HepG2 (cell line): ENCODE data around the gene RBM11. TPM values are rescaled to one million over a fixed set of nuclear protein-coding genes. Genes with fewer than 3 reads are reported as not detected.

Experiments
- ATAC-seq: fragments of 200-7000 bp; cut with Tn5 transposase; 3 replicates; pipeline ENCODE4 v1.9.1; 2020; ENCODE audit warnings: mild to moderate bottlenecking, moderate library complexity
- BruUV-seq: library from RNA; stranded (reverse); fragments of 400-500 nt; replicated peaks from 2 replicates; lab custom pipeline; 2021; lab: Mats Ljungman, UMichigan
- CTCF ChIA-PET: fragments of 300-600 bp; formaldehyde crosslinking; extraction: SDS; loops from one replicate; lab custom pipeline; 2021; ENCODE audit warnings: low total read pairs, inconsistent platforms, low intra/inter-chr PET ratio; lab: Yijun Ruan, JAX
- POLR2A ChIA-PET: fragments of 350-600 bp; sonication (Branson Sonifier 250); formaldehyde crosslinking; loops from one replicate; lab custom pipeline; 2020; ENCODE audit warnings: antibody characterized with exemption, inconsistent platforms; lab: Yijun Ruan, JAX
- DNase-seq: peaks from one replicate; pipeline ENCODE4 v3.0.0-alpha.2; 2015; ENCODE audit warnings: low spot score
- FAIRE-seq: peaks from 3 replicates; lab custom pipeline; 2011; peaks lifted over from hg19 to GRCh38; lab: Jason Lieb, UNC
- H2AFZ ChIP-seq: one replicate; pipeline ENCODE4 v1.6.1; 2011; ENCODE audit warnings: low read length, inconsistent platforms
- H3K27ac ChIP-seq: fragments of 300-600 bp; 3 replicates; pipeline ENCODE4 v1.8.0; 2011; ENCODE audit warnings: mixed run types, mild to moderate bottlenecking, mixed read lengths, low read length, inconsistent platforms; ENCODE audit not compliant: insufficient read depth; ENCODE audit errors: extremely low read length
- H3K27me3 ChIP-seq, 2 experiments: fragments of 200-600 bp in 1 of 2; 2 replicates in 1 of 2; 3 replicates in 1 of 2; pipeline versions ENCODE4 v1.6.0 to v1.8.0; 2011; ENCODE audit warnings: low read length in 2 of 2, mild to moderate bottlenecking in 2 of 2, moderate library complexity in 2 of 2, inconsistent platforms in 1 of 2; ENCODE audit not compliant: insufficient read depth in 2 of 2, control insufficient read depth in 1 of 2
- H3K36me3 ChIP-seq, 2 experiments: fragments of 200-600 bp in 1 of 2; replicated peaks in 1 of 2; 2 replicates in 1 of 2; 3 replicates in 1 of 2; pipeline versions ENCODE4 v1.5.1 to v1.8.0; 2011; ENCODE audit warnings: low read length in 2 of 2, inconsistent platforms in 1 of 2; ENCODE audit not compliant: insufficient read depth in 2 of 2, control insufficient read depth in 1 of 2
- H3K4me1 ChIP-seq: 2 replicates; pipeline ENCODE4 v1.5.1; 2012; ENCODE audit warnings: low read length, inconsistent platforms; ENCODE audit not compliant: insufficient read depth
- H3K4me2 ChIP-seq: 2 replicates; pipeline ENCODE4 v1.6.0; 2011; ENCODE audit warnings: low read depth, low read length, inconsistent platforms
- H3K4me3 ChIP-seq, 3 experiments: fragments of 200-600 bp in 1 of 3; sonication (generic), shearing (Covaris generic) in 1 of 3; replicated peaks in 1 of 3; 2 replicates each; pipeline ENCODE4 v1.5.1; 2011 to 2016; ENCODE audit warnings: low read length in 3 of 3, inconsistent platforms in 2 of 3, low read depth in 2 of 3, mild to moderate bottlenecking in 2 of 3, control low read depth in 1 of 3, mixed read lengths in 1 of 3; ENCODE audit not compliant: insufficient read depth in 1 of 3
- H3K79me2 ChIP-seq: one replicate; pipeline ENCODE4 v1.6.1; 2011; ENCODE audit warnings: low read length, inconsistent platforms; ENCODE audit not compliant: insufficient read depth
- H3K9ac ChIP-seq: 2 replicates; pipeline ENCODE4 v1.6.0; 2011; ENCODE audit warnings: mild to moderate bottlenecking, low read depth, low read length, inconsistent platforms; ENCODE audit not compliant: insufficient read depth
- H3K9me3 ChIP-seq: 2 replicates; pipeline ENCODE4 v1.5.1; 2012; ENCODE audit warnings: mild to moderate bottlenecking, low read length
- H4K20me1 ChIP-seq: 2 replicates; pipeline ENCODE4 v1.6.0; 2011; ENCODE audit warnings: inconsistent platforms, mild to moderate bottlenecking, low read length, moderate library complexity; ENCODE audit not compliant: insufficient read depth
- BHLHE40 ChIP-seq: IDR thresholded peaks from 2 replicates; pipeline ENCODE4 v1.6.1; 2011; ENCODE audit warnings: low read length, improper control_type of control experiment
- CHCHD3 ChIP-seq: sonication (generic); formaldehyde crosslinking; IDR thresholded peaks from 2 replicates; pipeline ENCODE4 v1.8.0; 2022; ENCODE audit warnings: mild to moderate bottlenecking, missing genetic modification reagents, moderate library complexity
- FOXK2 ChIP-seq: fragments of 450-650 bp; IDR thresholded peaks from 2 replicates; pipeline ENCODE4 v1.6.1; 2016
- HDAC6 ChIP-seq: fragments of 200-600 bp; sonication (generic); IDR thresholded peaks from 2 replicates; pipeline ENCODE4 v1.7.0; 2017; ENCODE audit warnings: mild to moderate bottlenecking, antibody characterized with exemption, low read length, low read depth
- HNRNPLL ChIP-seq: fragments of 200-400 bp; formaldehyde crosslinking; IDR thresholded peaks from 2 replicates; pipeline ENCODE4 v1.6.1; 2017; ENCODE audit warnings: mild to moderate bottlenecking, low read depth, low read length; ENCODE audit not compliant: poor library complexity, severe bottlenecking
- KAT7 ChIP-seq: IDR thresholded peaks from 2 replicates; pipeline ENCODE4 v1.6.1; 2018; ENCODE audit warnings: borderline replicate concordance, missing compliant biosample characterization
- MED13 ChIP-seq: sonication (generic); formaldehyde crosslinking; IDR thresholded peaks from 2 replicates; pipeline ENCODE4 v1.5.0; 2020; ENCODE audit warnings: missing genetic modification reagents
- PLRG1 ChIP-seq: fragments of 450-650 bp; conservative IDR thresholded peaks from 2 replicates; pipeline ENCODE4 v1.6.1; 2016
- PTBP1 ChIP-seq: fragments of 200-400 bp; formaldehyde crosslinking; IDR thresholded peaks from 2 replicates; pipeline ENCODE4 v1.6.1; 2018; ENCODE audit warnings: low read length, low read depth; ENCODE audit not compliant: poor library complexity, severe bottlenecking
- SPEN ChIP-seq: sonication (generic); formaldehyde crosslinking; IDR thresholded peaks from 2 replicates; pipeline ENCODE4 v1.5.1; 2020; ENCODE audit warnings: low read depth, mild to moderate bottlenecking, missing genetic modification reagents
- TCF7 ChIP-seq: sonication (generic); IDR thresholded peaks from 2 replicates; pipeline ENCODE4 v1.6.1; 2016; ENCODE audit warnings: antibody characterized with exemption, low read depth
- ZBTB46 ChIP-seq: sonication (generic); formaldehyde crosslinking; IDR thresholded peaks from 2 replicates; pipeline ENCODE4 v1.4.0; 2020; ENCODE audit warnings: mild to moderate bottlenecking, missing genetic modification reagents, borderline replicate concordance
- ZNF12 ChIP-seq: sonication (generic); formaldehyde crosslinking; IDR thresholded peaks from 2 replicates; pipeline ENCODE4 v1.5.0; 2020; ENCODE audit warnings: missing genetic modification reagents
- ZNF3 ChIP-seq: IDR thresholded peaks from 2 replicates; pipeline ENCODE4 v1.7.0; 2017; ENCODE audit warnings: inconsistent platforms
- ZNF414 ChIP-seq: sonication (generic); formaldehyde crosslinking; IDR thresholded peaks from 2 replicates; pipeline ENCODE4 v1.5.0; 2020; ENCODE audit warnings: missing genetic modification reagents
- ZNF510 ChIP-seq: sonication (generic); formaldehyde crosslinking; IDR thresholded peaks from 2 replicates; pipeline ENCODE4 v1.4.0; 2020; ENCODE audit warnings: low read depth, mild to moderate bottlenecking, missing genetic modification reagents
- ZNF652 ChIP-seq: IDR thresholded peaks from 2 replicates; pipeline ENCODE4 v1.6.1; 2016; ENCODE audit warnings: low read depth, borderline replicate concordance
- WGBS: methylation state at CpG from one replicate; pipeline ENCODE4 v1.1.6; 2017; ENCODE audit warnings: low lambda C conversion rate; 5-methylcytosine and 5-hydroxymethylcytosine counted together
- in situ Hi-C: cut with HindIII; loops from 2 replicates; pipeline ENCODE4 v1.10.0; 2017; ENCODE audit warnings: low pct_unique_long_range_greater_than_20kb; ENCODE audit not compliant: extremely low pct_ligation_motif_present
- intact Hi-C: fragments of 100-400 bp; cut with micrococcal nuclease; formaldehyde crosslinking; loops from one replicate; pipeline ENCODE4 v1.10.0; 2022; ENCODE audit not compliant: unreplicated experiment
- polyA plus RNA-seq, 8 experiments: library from polyadenylated mRNA; depleted of rRNA in 3 of 8; stranded (reverse) in 7 of 8; unstranded in 1 of 8; fragments of >200 nt; fragmentation: Illumina TruSeq in 4 of 8; extraction: Trizol in 4 of 8; gene quantifications; 2 replicates each; pipeline versions ENCODE4 v1.2.1 to v1.2.3, GENCODE V29; 2011 to 2016; ENCODE audit warnings: low read depth in 4 of 8, missing spikeins in 1 of 8, mixed read lengths in 1 of 8; ENCODE audit not compliant: insufficient read depth in 1 of 8
- total RNA-seq, 5 experiments: library from RNA; depleted of rRNA; stranded (reverse); fragments of >200 nt; fragmentation: Illumina TruSeq; extraction: Trizol; gene quantifications; 2 replicates each; pipeline ENCODE4 v1.2.3, GENCODE V29; 2016; ENCODE audit warnings: low read depth in 1 of 5

RBM11 gene
- total and polyA plus RNA-seq, 2 of the 13 experiments (the other 11 are each of a cell fraction or from before 2014, with no cell fraction given): 0.24 to 0.26 TPM

- H3K9me3 ChIP-seq: no peaks in the 10 kb centered on the region
- no TSS peak for BruUV-seq
- in situ Hi-C loops: loop anchor here (25.0 kb wide), 1 partner anchor 1313 kb away; no protein-coding TSS in a partner anchor
- peaks cover 0 to 21% of the 10 kb centered on the region in 2 experiments; a peak in 4 of 5 replicates for H3K27me3 ChIP-seq
- no peak overlapping the region for H3K9ac ChIP-seq
- no peak overlapping the region for H2AFZ ChIP-seq
- intact Hi-C loops: no loop called here
- peak overlapping the region in 1 of 3 experiments; percentile 42; a peak in 1 of 6 replicates for H3K4me3 ChIP-seq
- DNase-seq: no peak
- peak; percentile 97 for ATAC-seq
- H3K4me1 ChIP-seq: no peaks in the 10 kb centered on the region
- no peak overlapping the region for H3K27ac ChIP-seq
- H4K20me1 ChIP-seq: no peaks in the 10 kb centered on the region
- WGBS: 17% methylated on average over 19 of the region's 39 CpGs
- POLR2A ChIA-PET: no interaction called here
- TF ChIP-seq TCF7: no peak
- peak; percentile 58 for TF ChIP-seq HNRNPLL
- H3K79me2 ChIP-seq: no peaks in the 10 kb centered on the region
- CTCF ChIA-PET: no interaction called here
- no peak for FAIRE-seq
- peak overlapping the region; percentile 53 for H3K4me2 ChIP-seq
- no peaks in the 10 kb centered on the region for H3K36me3 ChIP-seq
These were observed 58.0 kb downstream of the RBM11 start for GRCh38 chr21:14273736-14274538.

DNA sequence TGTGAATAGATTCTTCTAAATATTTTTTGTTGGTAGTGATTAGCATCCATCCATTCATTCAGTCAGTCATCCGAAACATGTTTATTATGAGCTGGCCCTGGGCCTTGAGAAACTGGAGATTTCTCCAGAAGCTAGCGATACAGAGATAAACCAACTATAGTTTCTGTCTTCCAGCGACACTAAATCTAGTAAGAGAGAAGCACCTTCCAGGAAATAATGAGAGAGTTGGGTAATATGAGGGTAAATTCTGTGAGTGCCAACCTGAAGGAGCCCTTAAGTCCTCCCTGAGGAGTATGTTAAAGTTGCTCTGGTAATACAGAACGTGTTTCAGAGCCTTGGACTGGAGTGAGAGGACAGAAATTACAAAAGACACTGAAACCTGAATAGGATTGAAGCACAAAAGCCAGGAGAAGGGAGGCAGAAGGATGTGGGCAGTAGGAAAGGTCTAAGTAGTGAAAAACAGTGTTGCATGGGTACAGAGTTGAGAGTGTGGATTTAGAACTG is 59.8 kb downstream of the RBM11 start:
- Histone ChIP-seq H3K9ac (no peak overlapping the region), H3K4me1 (no peaks in the 10 kb centered on the region), H3K36me3 (no peaks in the 10 kb centered on the region), H3K27me3 (peaks cover 0 to 24% of the 10 kb centered on the region in 2 experiments; a peak in 4 of 5 replicates), H3K27ac (no peak overlapping the region), H4K20me1 (no peaks in the 10 kb centered on the region), H3K79me2 (no peaks in the 10 kb centered on the region), H2AFZ (no peak overlapping the region), H3K4me2 (no peak overlapping the region), H3K9me3 (no peaks in the 10 kb centered on the region), H3K4me3 (no peak overlapping the region)
- in situ Hi-C loops (no loop called here), intact Hi-C loops (no loop called here)
- ChIA-PET CTCF (no interaction called here), POLR2A (no interaction called here)
- no TSS peak for BruUV-seq
- FAIRE-seq (no peak), ATAC-seq (no peak), DNase-seq (no peak)
- 18% methylated on average over 4 of the region's 4 CpGs for WGBS
- no peak for TF ChIP-seq MED13
- no peak for TF ChIP-seq FOXK2
- no peak for TF ChIP-seq ZNF3
- no peak for TF ChIP-seq ZBTB46
- TF ChIP-seq SPEN: no peak
- TF ChIP-seq HDAC6: no peak
- TF ChIP-seq KAT7 (CRISPR knock-in tag): no peak
- TF ChIP-seq BHLHE40: no peak
- no peak for TF ChIP-seq ZNF510 (CRISPR knock-in tag)
- no peak for TF ChIP-seq CHCHD3 (CRISPR knock-in tag)
- no peak for TF ChIP-seq PTBP1
- TF ChIP-seq PLRG1: no peak
- TF ChIP-seq ZNF12 (CRISPR knock-in tag): no peak
- no peak for TF ChIP-seq ZNF652 (CRISPR knock-in tag)
- TF ChIP-seq ZNF414 (CRISPR knock-in tag): no peak
